ENCODE measurements around the gene ZDHHC17. TPM values are rescaled to one million over a fixed set of nuclear protein-coding genes. Genes with fewer than 3 reads are reported as not detected.
"Not testable (repeated sequence)": the region's sequence is repeated elsewhere in the genome, so short reads cannot be mapped to it uniquely, and the experiment has no call there.

The ZDHHC17 gene
- total RNA-seq, 1 donor, result 75.5 TPM

GRCh38 chr12:76746516-76746915, 17.4 kb upstream of the ZDHHC17 start:
- Histone ChIP-seq H3K4me3 (ENCODE audit: low read length) (no peak overlapping the region), H3K4me1 (ENCODE audit: insufficient read depth, low read length) (peaks cover 19% of the 10 kb centered on the region), H3K27me3 (ENCODE audit: insufficient read depth, low read length) (no peaks in the 10 kb centered on the region), H3K9me3 (ENCODE audit: low read depth, low read length) (no peaks in the 10 kb centered on the region)

GRCh38 chr12:76747245-76747644, 16.7 kb upstream of the ZDHHC17 start:
- H3K4me3 ChIP-seq (ENCODE audit: low read length), result no peak overlapping the region
- peaks cover 19% of the 10 kb centered on the region for H3K4me1 ChIP-seq (ENCODE audit: insufficient read depth, low read length)
- no peaks in the 10 kb centered on the region for H3K27me3 ChIP-seq (ENCODE audit: insufficient read depth, low read length)
- no peaks in the 10 kb centered on the region for H3K9me3 ChIP-seq (ENCODE audit: low read depth, low read length)

DNA sequence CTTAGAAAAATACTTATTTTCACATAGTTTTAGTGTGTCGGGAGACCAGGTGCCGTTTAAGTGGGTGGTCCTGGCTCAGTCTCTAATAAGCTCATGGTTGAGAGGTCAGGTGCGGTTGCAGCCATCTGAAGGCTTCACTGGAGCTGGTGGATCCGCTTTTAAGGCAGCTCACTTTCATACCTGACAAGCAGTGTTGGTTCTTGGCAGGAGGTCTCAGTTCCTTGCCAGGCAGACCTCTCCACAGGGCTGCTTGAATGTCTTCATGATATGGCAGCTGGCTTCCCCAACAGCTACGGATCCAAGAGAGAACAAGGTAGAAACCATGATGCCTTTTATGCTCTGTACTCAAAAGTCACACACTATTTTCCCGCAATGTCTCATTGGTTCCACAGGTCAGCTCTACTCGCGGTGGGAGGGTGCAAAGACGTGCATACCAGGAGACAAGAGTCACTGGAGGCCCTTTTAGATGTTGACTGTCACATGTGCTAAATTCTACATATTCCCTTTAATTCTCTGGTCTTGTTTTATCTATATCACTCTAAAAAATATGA, 8.0 kb upstream of the ZDHHC17 start:
- Histone ChIP-seq H3K9me3 (ENCODE audit: low read depth, low read length) (no peaks in the 10 kb centered on the region), H3K4me3 (ENCODE audit: low read length) (no peak overlapping the region), H3K4me1 (ENCODE audit: insufficient read depth, low read length) (no peaks in the 10 kb centered on the region)

GRCh38 chr12:76757694-76758093, 6.2 kb upstream of the ZDHHC17 start:
- Histone ChIP-seq H3K27me3 (ENCODE audit: insufficient read depth, low read length) (no peaks in the 10 kb centered on the region), H3K4me1 (ENCODE audit: insufficient read depth, low read length) (no peaks in the 10 kb centered on the region), H3K4me3 (ENCODE audit: low read length) (no peak overlapping the region), H3K9me3 (ENCODE audit: low read depth, low read length) (no peaks in the 10 kb centered on the region)

More for the DNA sequence above, 8.0 kb upstream of the ZDHHC17 start:
- H3K27me3 ChIP-seq (ENCODE audit: insufficient read depth, low read length), result no peaks in the 10 kb centered on the region

- Histone ChIP-seq H3K27me3 (ENCODE audit: insufficient read depth, low read length) (no peaks in the 10 kb centered on the region), H3K4me1 (ENCODE audit: insufficient read depth, low read length) (peaks cover 33% of the 10 kb centered on the region), H3K9me3 (ENCODE audit: low read depth, low read length) (no peaks in the 10 kb centered on the region), H3K4me3 (ENCODE audit: low read length) (no peak overlapping the region)
Observed at GRCh38 chr12:76762601-76762980, 1.3 kb upstream of the ZDHHC17 start.

DNA sequence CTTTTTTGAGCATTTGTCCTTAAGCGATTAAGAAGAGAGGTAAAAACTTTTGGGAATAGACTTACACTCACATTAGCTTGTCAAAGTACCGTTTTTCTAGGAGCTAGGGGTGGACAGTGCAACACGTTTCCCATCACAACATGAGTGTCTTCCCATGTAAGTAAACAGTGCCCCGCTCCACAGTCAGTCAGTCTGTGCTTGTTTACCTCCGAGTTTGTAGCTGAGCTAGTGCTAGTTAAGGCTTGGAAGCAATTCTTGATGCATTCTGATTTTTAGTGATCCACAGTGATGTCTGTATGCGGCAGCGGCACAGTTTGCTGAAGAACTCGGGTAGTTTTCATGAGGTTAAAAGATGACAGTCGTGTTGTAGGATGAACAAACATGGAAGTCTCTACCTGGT, 941 bp downstream of the ZDHHC17 start:
- peak overlapping the region; percentile 66 for H3K4me3 ChIP-seq (ENCODE audit: low read length)
- H3K4me1 ChIP-seq (ENCODE audit: insufficient read depth, low read length), result peaks cover 41% of the 10 kb centered on the region
- H3K27me3 ChIP-seq (ENCODE audit: insufficient read depth, low read length), result no peaks in the 10 kb centered on the region
- H3K9me3 ChIP-seq (ENCODE audit: low read depth, low read length), result no peaks in the 10 kb centered on the region

GRCh38 chr12:76765598-76765997, 1.7 kb downstream of the ZDHHC17 start:
- Histone ChIP-seq H3K27me3 (ENCODE audit: insufficient read depth, low read length) (no peaks in the 10 kb centered on the region), H3K4me3 (ENCODE audit: low read length) (no peak overlapping the region), H3K4me1 (ENCODE audit: insufficient read depth, low read length) (peaks cover 42% of the 10 kb centered on the region), H3K9me3 (ENCODE audit: low read depth, low read length) (no peaks in the 10 kb centered on the region)

DNA sequence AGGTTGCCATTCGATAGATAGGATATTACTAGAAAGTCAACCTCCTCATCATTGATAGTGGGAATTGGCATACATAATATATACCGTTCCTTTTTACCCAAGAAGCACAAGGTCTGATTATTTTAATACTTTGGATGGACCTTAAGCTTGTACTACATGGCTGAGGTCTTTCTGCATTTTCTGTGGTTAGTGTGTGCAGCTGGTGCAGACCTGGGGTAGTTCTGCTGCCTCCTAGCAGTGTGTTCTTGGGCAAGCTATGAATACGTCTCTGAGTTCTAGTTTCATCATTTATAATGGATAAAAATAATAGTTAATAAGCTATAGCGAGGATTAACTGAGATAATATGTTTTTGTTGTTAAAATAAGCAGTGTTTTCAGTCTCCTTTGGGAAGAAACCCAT, 2.2 kb downstream of the ZDHHC17 start:
- Histone ChIP-seq H3K9me3 (ENCODE audit: low read depth, low read length) (no peaks in the 10 kb centered on the region), H3K27me3 (ENCODE audit: insufficient read depth, low read length) (no peaks in the 10 kb centered on the region), H3K4me3 (ENCODE audit: low read length) (no peak overlapping the region), H3K4me1 (ENCODE audit: insufficient read depth, low read length) (peaks cover 43% of the 10 kb centered on the region)

DNA sequence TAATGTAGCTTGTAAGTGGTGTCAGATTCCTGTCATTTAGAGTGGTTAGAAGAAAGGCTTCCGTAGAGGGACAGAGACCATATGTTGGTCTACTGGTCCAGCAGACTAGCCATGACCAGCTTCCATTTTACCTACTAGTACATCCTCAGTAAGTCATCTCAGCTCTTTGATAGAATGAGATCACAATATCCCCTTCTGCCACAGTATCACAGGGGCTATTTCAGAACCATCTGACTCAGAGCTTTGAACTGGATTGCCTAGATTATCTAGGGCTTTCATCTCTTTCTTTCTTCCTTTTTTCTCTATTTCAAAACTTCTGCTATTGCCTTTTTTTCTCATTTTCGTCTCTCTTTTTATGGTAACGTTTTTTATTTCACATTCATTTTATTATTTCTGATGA, 4.7 kb downstream of the ZDHHC17 start:
- Histone ChIP-seq H3K27me3 (ENCODE audit: insufficient read depth, low read length) (no peaks in the 10 kb centered on the region), H3K4me1 (ENCODE audit: insufficient read depth, low read length) (peaks cover 40% of the 10 kb centered on the region), H3K4me3 (ENCODE audit: low read length) (no peak overlapping the region), H3K9me3 (ENCODE audit: low read depth, low read length) (no peaks in the 10 kb centered on the region)

GRCh38 chr12:76777765-76778216, 13.9 kb downstream of the ZDHHC17 start:
- H3K27me3 ChIP-seq (ENCODE audit: insufficient read depth, low read length), result no peaks in the 10 kb centered on the region
- peaks cover 11% of the 10 kb centered on the region for H3K4me1 ChIP-seq (ENCODE audit: insufficient read depth, low read length)
- no peaks in the 10 kb centered on the region for H3K9me3 ChIP-seq (ENCODE audit: low read depth, low read length)
- H3K4me3 ChIP-seq (ENCODE audit: low read length), result no peak overlapping the region

DNA sequence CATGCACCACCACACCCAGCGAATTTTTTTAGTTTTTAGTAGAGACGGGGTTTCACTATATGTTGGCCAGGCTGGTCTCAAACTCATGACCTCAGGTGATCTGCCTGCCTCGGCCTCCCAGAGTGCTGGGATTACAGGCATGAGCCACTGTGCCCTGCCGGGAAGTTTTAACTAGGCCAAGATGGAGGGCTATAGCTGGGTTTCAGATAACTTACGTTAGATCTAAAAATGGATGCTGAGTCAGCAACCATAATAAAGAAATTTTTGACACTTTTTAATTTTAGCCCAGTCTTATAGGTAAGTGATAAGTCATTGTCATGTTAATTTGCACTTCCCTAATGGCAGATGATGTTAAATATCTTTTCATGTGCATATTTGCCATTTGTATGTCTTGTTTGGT, 14.4 kb downstream of the ZDHHC17 start:
- no peaks in the 10 kb centered on the region for H3K27me3 ChIP-seq (ENCODE audit: insufficient read depth, low read length)
- no peaks in the 10 kb centered on the region for H3K9me3 ChIP-seq (ENCODE audit: low read depth, low read length)
- no peak overlapping the region for H3K4me3 ChIP-seq (ENCODE audit: low read length)
- H3K4me1 ChIP-seq (ENCODE audit: insufficient read depth, low read length), result peaks cover 11% of the 10 kb centered on the region

DNA sequence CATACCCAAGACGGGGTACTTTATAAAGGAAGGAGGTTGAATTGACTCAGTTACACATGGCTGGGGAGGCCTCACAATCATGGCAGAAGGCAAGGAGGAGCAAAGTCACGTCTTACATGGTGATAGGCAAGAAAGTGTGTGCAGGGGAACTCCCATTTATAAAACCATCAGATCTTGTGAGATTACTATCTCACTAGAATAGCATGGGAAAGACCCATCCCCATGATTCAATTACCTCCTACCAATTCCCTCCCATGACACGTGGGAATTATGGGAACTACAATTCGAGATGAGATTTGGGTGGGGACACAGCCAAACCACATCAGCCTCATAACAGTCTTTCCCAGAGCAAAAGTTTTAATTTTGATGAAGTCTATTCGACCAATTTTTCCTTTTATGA, 15.4 kb downstream of the ZDHHC17 start:
- not testable (repeated sequence) for H3K9me3 ChIP-seq (ENCODE audit: low read depth, low read length); H3K27me3 ChIP-seq (ENCODE audit: insufficient read depth, low read length); H3K4me3 ChIP-seq (ENCODE audit: low read length)
- H3K4me1 ChIP-seq (ENCODE audit: insufficient read depth, low read length), result peaks cover 11% of the 10 kb centered on the region

DNA sequence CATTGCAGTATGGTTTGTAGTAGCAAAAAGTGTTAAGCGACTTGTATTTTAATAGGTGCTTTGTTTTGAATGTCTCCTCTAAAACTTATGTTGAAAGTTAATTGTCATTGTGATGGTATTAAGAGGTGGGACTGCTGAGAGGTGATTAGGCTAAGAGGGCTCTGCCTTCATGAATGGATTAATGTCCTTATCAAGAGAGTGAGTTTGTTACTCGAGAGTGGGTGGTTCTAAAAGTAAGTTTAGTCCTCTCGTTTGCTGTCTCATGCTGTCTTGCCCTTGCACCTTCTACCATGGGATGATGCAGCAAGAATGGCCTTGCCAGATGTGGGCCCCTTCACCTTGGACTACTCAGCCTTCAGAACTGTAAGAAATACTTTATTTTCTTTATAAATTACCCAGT, 17.4 kb downstream of the ZDHHC17 start:
- H3K9me3 ChIP-seq (ENCODE audit: low read depth, low read length), result no peaks in the 10 kb centered on the region
- H3K27me3 ChIP-seq (ENCODE audit: insufficient read depth, low read length), result no peaks in the 10 kb centered on the region
- H3K4me3 ChIP-seq (ENCODE audit: low read length), result no peak overlapping the region
- H3K4me1 ChIP-seq (ENCODE audit: insufficient read depth, low read length), result peaks cover 14% of the 10 kb centered on the region

DNA sequence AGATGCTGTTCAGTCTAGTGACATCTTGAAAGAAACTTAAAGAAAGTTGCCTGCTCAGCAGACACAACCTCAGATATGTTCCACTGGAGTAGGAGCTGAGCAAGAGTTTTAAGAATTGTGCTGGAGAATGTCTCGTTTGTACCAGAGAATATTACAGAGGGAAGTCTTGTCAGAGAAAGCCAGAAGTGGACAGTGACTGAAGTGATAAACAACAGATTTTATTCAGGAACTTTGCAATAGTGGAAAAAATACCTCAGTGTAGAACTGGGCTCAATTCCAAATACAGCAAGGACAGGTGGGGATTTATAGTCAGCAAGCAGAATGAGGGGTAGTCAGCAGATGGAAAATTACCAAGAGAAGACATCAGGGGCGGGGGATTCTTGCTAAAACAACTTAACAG, 18.6 kb downstream of the ZDHHC17 start:
- peaks cover 15% of the 10 kb centered on the region for H3K4me1 ChIP-seq (ENCODE audit: insufficient read depth, low read length)
- no peak overlapping the region for H3K4me3 ChIP-seq (ENCODE audit: low read length)
- H3K27me3 ChIP-seq (ENCODE audit: insufficient read depth, low read length), result no peaks in the 10 kb centered on the region
- H3K9me3 ChIP-seq (ENCODE audit: low read depth, low read length), result no peaks in the 10 kb centered on the region

GRCh38 chr12:76784600-76785051, 20.7 kb downstream of the ZDHHC17 start:
- no peaks in the 10 kb centered on the region for H3K9me3 ChIP-seq (ENCODE audit: low read depth, low read length)
- peaks cover 5% of the 10 kb centered on the region for H3K4me1 ChIP-seq (ENCODE audit: insufficient read depth, low read length)
- no peaks in the 10 kb centered on the region for H3K27me3 ChIP-seq (ENCODE audit: insufficient read depth, low read length)
- no peak overlapping the region for H3K4me3 ChIP-seq (ENCODE audit: low read length)

- Histone ChIP-seq H3K4me1 (ENCODE audit: insufficient read depth, low read length) (peaks cover 5% of the 10 kb centered on the region), H3K27me3 (ENCODE audit: insufficient read depth, low read length) (no peaks in the 10 kb centered on the region), H3K4me3 (ENCODE audit: low read length) (no peak overlapping the region), H3K9me3 (ENCODE audit: low read depth, low read length) (no peaks in the 10 kb centered on the region)
Observed at GRCh38 chr12:76785407-76785806, 21.5 kb downstream of the ZDHHC17 start.
